Daoy (cell line): Measurements from ENCODE around the gene RERG. TPM values are rescaled to one million over a fixed set of nuclear protein-coding genes. Genes with fewer than 3 reads are reported as not detected.

Experiments
- DNase-seq: peaks from one replicate; pipeline ENCODE4 v3.0.0-alpha.2; 2015; ENCODE audit warnings: low read depth
- total RNA-seq: library from RNA; depleted of rRNA; stranded (reverse); fragments of >200 nt; shearing (Covaris generic); gene quantifications from 2 replicates; pipeline ENCODE4 v1.2.3, GENCODE V29; 2014

Gene RERG
- total RNA-seq, 1 experiment from 2014 or later = 0.40 TPM

DNA sequence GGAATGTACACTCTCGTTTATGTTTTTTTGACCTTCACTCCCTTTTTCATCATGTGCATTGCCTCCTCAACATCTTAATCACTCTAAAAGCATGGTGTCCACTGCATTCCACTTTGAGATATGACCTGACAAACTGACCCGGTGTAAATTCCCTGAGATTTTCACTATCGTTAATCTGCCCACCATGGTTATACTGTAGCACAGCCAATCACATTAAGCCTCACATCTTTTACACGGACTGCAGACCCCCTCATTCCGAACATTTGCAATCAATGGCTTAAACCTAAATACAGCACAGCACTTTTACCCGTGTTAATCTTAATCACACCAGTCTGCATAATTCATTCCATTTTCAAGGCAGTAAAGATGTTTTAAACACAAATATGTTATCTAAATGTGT, 2.4 kb downstream of the RERG start:
- DNase-seq = no peak

DNA sequence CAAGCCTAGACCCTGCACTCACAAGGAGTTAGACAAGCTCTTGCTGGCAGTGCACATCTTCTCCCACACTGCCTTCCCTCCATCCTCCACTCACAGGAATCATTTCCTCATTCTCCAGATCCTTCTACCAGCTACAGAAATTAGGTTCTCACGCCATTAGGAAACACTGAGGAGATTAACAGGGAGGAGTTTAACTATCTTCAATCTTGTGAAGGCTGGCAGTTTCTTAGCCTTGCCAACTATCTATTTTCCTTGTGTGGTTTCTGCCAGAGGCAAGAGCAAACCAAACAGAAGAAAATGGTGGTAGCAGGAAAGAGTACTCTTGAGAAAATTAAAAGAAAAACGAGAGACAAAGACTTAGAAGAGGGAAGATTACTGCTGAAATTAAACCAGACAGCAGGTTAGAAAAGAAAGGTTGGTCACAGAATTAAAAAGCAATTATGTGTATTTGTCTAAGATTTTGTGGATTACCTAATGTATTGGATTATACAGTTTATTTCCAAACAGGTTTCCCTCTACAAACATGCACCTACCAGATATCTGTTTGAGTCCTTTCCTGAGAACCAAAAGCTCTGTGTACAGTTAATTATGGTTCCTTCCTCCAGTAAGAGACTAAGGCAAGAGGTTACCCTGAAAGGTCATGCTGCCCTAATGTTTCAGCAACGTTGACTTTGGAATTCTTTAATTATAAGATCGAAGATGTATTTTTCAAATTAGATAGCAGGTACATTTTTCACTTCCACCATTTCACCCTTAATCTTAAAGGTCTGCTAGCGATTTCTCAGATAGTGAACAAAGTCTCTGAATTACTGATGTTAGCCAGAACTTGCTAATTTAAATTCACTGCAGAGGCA, 5.0 kb downstream of the RERG start:
- no peak for DNase-seq

DNA sequence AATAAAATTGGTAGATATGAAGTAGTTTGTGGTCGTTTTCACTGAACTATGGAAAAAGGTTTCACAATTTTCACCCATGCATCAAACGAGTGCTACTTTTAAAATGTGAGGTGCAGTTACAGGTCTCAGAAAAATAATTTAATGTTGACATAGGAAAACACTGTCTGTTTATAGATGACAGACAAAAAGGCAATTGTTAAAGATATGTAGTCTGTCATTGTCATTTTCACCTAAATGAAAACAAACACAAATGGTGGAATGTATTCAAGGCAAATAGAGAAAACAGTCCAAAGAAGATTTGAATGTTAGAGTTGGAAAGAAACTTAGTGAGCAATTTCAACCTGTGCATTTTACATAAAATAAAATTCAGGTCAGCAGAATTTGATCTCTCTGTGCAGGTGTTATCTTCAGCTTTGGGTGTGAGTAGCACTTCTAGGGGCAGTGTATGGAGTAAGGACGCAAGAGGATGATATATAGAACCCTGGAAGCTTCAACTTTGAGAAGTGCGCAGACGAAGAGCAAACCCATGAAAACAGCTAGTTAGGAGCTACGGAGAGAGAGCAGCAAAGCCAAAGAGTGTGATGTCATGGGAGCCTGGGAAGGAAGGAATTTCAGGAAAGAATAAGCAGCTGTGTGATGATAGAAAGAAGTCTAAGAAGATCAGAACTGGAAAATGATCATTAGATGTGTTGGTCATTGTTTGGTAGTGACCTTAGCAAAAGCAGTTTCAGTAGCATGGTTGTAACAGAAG, 6.2 kb downstream of the RERG start:
- DNase-seq = no peak

DNA sequence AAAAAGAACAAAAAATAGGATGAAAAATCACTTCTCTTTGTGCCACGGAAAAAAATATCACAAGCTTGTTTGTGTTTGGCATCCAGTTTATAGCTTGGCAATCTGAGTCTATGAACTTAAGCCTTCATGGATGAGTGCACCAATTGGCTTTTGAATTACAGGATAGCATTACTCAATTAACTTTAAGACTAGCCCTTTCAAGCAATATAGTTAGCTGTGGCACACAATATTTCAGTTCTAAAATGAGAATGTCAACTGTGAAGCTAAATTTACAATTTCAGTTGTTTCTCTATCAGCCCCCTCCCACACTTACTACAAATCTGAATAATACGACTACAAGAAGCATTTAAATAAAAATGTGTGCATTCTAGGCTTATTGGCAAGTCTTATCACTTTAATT, 8.3 kb downstream of the RERG start:
- no peak for DNase-seq

DNA sequence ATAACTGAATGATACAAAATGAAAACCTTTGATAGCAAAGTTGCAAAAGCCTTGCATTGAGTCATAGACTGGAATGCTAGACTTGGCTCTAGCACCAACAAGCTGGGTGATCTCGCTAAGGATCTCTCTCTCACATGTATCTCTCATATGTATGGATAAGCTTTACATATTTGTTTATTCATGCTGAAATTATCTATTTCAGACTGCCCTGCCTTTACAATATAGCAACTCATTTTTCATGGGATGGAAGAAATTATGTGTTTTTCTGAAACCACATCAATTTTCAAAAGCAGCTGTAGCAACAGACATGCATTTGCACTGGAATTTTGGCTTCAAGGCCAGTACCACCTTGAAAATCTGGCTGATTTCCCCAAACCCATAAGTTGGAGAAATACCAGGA, 11.4 kb downstream of the RERG start:
- DNase-seq = peak; percentile 18

DNA sequence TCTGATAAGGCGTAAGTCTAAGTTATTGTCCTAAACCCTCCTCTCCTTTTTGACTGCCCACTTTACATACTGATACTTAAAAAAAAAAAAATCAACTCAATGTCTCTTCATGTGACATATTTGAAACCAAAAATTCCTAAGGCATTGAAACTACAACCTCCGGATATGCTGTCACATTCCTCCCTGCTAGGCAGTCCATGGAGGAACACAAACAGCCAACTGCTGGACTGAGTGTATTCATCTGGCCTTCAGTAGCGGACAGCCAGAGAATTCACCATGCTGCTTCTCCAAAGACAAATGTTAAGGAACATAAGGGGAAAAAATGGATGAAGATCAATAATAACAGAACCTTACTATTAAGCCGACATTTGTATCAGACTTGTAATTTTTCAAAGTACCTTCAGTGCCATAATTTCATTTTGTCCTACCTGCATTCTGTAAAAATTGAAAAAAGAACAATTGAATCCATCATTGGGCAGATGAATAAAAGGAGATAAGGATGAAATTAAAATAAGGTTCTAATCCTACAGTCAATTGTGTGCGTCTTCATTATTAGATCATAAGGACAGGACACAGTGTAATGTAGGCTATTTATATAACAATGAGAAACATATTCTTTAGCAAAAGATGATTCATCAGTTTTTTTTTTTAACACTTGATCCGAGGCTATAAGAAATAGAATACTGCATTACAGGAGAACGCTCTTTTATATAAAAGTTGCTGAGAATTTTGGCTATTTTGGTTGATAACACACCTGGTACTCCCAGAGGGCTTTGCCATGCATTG, 12.2 kb downstream of the RERG start:
- no peak for DNase-seq

DNA sequence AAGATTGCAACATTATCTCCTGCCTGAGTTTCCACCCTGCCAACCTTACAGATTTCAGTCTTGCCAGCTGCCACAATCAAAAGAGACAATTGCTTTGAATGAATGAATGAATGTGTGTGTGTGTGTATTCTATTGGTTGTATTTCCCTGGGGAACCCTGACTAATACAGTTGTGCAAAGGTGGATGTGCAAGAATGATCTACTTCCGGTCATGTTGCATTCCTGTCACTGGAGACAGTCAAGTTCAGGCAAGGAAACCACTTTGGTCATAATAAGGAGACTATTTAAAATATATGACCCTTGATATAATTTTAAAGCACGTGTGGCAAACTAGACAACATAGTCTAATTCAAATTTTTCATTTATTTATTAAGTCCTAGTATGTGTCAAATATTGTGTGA, 13.1 kb downstream of the RERG start:
- DNase-seq = peak; percentile 17

DNA sequence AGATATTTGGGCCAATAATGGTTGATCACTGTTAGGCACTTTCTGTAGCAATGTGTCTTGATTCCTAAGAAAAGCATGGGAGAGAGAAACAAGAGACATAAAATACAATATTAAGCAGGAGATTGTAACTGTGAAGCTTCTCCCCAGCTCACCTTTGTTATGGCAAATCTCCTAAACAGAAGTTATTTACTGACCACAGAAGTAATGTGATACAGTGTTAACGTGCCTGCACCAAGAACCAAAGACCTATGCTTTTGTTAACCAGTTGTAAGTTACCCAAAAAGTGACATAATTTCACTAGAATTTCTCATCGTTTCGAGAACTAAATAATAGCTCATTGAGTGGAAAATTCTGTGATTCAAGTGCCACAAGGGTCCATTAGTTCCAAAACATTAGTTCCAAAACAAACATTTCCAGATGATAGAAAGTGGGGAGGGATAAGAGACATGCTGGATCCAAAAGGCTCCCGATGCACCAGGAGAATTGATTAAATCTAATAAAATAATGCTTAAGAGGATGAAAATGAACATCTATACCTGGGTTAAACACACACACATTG, 14.3 kb downstream of the RERG start:
- DNase-seq = no peak

DNA sequence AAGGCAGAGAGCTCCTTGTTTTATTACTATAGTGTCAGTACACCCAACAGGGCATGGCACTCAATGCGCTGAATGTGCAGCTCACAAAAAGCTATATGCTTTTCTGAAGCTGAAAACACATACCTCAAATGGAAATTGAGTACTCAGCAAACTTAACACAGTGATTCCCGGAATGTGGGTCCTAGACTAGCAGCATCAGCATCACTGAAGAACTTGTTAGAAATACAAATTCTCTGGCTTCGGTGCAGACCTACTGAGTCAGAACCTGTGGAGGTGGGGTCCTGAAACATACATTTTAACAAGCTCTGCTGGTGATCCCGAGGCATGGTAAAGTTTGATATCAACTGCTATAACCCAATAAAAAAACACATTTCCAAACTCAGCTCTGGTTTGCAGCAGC, 14.9 kb downstream of the RERG start:
- no peak for DNase-seq

DNA sequence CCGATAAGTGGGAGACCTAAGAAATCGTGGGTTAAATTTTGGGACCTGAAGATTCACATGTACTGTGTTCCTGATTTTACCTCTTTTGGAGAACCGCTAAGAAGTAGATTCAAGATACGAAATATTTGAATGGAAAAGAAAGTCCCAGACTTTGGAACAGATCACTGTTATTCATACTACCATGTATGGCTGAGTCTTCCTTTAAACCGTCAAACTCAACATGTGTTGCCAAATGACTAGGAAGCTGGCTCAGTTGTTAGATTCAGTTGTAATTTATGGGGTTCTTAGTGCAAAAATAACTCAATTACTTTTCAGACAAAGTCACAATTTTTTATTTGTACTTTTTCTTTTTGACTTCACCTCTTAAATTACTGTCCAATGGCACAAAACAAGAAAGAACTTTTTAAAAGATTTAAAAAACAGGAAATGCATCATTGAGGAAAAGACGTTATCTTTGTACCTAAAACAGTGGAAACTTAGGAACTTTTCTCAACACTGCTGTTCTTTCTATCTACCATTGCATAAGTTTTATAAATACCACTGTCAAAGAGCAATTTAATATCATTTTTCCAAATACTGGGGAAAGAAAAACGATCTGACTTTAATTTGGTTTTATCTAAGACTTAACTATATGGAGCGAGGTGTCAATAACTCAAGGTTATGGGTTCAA, 15.7 kb downstream of the RERG start:
- DNase-seq = no peak

DNA sequence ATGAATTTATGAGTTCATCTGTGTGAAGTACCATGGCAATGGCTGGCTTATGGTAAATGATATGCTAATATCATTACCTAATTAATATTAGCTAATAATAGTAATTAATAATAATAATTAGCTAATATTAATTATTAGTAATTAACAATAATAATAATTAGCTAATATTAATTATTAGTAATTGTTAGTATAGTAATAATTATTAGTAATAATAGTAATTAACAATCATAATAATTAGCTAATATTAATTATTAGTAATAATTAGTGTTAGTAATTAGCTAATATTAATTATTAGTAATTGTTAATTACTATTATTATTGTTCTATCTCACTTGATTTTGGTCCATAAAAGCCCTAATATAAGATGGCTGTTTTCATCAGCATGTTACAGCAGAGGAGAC, 19.8 kb downstream of the RERG start:
- DNase-seq = no peak

DNA sequence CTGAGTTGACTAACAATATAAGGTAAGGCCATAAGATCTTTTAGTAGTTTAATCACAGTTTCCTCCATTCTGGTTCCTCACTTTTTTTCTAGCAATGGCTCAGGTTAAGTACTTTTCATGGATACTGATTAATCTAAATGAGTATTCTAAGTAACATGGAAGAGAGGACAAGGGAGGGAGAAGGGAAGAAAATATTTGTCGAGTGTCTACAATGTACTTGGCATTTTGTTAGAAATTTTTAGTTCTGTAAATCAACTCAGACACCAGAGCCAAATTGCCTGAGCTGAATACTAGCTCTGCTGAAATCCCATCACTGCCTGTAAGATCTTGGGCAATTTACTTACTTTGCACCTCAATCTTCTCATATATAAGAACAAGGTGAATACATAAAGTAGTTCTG, 20.2 kb downstream of the RERG start:
- no peak for DNase-seq

DNA sequence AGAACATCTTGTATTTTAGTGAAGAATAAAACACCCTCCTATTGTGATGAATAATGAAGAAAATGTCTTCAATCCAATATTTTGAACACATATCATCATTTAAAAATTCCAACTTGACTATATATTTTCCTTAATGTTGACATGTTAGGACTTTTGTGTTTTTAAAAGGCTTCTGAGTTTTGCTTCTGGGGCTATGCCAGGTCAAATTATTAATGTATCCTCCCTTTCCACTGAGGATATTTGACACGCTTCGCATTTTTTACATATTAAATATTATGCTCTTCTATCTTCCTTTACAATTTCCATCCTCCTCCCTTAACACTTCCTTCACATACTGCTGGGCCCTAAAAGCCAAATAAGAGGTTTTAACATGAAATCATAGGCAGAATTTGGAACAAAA, 20.6 kb downstream of the RERG start:
- DNase-seq = no peak

DNA sequence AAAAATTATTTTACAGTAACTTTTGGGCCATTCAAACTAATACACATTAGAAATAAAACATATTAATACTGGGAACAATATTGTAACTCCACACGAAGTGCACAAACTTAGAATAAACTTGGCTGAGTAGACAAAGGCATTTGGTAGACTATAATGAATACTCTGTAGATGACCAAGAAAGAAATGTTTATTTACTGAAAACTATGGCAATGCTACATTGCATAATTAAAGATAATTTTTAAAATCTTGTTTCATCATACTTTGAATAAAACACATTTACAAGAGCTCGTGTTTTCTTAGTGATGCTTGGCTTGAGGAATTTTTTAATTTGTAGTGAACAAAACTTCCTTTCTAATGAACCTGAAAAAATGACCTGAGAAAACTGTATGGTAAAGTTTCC, 21.3 kb downstream of the RERG start:
- DNase-seq = no peak

DNA sequence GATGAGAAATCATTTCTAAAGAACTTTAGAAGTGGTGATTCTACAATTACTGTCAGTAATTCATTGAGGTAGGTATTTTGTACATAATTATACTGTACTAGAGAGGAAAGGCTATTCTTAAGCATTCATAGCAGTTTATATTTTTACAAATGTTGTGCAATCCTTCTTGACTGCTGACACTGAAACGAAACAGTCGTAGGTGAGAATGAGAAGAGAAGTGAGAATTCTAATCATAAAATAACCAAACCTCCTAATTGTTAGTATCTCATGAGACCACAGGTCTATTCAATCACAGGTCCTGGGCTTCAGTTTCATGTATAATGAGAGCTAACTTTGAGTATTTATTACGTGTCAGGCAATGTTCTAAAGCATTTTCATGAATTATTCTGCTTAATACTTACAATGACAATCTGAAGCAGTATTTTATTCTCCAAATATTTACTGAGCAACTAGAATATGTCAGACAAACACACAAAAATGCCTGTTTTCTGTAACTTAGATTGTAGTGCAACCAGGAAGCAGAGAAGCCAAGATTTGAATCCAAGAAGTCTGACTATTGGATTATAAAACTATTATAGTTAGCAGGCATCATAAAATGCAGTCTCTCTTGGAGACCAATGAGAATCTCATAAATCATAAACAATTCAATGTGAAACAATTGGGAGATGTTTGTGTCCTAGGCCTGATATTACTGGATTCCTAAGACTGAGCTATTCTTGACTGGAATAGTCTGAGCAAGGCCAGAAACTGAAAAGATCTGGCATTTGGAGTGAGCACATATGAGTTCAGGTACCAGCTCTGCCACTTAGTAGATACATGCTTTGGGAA, 24.3 kb downstream of the RERG start:
- DNase-seq = no peak

DNA sequence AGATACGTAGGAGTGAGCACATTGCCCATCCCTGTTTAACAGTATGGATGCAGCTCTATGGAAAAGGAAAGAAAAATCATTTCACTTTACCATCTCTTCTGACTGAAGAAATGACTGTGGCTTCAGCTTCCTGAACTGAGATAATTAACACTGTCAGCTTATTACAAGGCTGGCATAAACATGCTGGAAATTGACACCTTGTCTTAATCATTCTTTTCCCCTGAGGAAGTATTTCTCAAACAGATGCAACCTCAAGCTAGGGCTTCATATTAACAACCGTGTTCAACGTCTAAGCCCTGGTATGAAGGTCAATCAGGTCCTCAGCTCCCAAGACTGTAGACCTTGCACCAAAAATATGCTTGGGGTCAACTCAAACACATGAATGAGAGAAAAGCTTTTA, 25.0 kb downstream of the RERG start:
- DNase-seq = no peak

DNA sequence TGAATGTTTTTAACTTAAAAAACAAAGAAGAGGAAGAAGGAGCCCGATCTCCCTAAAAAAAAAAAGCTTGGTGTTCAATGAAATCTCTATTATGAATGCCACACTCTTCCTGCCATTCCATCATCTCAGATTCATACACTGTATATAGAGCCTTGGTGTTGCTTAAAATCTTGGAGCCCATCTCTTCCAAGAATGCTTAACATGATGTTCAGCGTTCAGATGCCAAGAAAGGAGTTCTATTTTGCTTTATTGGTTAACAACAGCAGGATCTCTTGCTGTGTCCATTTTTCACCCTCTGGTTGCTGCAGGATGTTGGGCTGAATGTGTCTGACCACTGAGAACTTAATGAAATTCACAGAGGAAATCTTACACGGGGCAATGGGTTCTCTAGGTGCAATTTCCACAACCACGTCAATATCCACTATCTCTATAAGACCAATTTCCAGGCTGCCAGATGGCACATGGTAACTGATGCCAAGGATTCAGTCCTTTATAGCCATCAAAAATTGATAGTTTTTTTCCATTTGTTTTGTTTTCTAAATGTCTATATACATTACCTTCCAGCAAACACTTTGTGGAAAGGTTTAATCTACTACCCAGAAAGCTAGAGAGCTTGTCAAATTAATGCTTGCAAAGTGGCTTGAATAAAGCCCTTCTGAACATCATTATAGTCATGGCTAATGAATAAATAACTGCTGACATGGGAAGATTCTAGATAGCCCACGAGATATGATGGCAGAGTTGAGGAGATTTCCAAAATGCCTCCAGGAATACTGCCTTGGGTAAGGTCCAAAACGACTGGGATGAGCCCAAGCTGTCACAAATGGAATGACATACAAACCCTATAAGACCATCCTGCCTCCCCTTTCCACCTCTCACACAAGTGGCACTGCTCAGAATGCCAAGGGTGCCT, 26.5 kb downstream of the RERG start:
- DNase-seq = no peak

DNA sequence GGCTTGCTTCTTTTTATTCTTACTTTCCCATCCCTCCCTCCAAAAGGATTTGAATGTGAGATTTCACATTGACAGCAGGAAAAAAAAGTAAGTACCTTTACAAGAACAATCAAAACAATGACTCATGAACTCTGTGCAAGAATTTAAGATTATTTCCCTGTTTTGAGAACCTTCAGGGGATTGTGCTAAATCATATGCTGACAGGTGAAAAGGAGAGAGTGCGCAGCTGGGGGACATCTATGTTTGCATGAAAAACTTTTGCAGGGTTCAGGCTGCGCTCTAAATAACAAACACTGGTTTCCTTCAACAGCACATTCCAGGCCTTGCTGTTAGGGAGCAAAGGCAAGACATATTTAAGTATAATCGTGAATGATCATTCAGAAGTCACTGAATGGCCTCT, 27.3 kb downstream of the RERG start:
- DNase-seq = no peak

DNA sequence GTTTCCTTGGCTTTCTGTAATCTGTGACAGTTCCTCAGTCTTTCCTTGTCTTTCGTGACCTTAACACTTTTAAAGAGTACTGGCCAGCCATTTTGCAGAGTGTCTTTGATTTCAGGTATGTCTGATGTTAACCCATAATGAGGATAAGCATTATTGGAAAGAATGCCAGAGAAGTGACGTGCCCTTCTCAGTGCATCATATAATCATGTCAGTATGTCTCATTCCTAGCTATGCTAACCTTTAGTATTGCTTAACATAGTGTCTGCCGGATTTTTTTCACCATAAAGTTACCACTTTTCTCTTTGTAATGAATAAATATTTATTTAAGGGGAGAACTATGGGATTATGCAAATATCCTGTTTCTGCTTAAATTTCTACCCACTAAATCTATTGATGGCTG, 28.5 kb downstream of the RERG start:
- DNase-seq = no peak

DNA sequence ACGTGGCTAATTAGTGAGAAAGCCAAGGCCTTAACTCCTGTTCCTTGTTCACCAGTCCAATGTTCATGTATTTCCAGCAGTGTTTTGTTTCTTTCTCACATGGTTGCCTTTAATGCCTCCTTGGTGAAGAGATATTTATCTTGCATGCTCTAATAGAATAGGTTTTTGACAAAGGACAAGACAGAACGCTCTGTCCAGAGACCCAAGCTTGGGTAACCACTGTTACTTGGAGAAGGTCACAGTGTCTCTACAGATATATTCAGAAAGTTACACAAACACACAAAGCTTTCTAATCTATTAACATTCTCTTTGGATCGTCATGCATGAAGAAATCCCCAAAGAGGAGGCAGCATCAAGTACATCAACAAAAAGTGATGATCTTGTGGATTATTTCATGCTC, 33.1 kb downstream of the RERG start:
- DNase-seq = no peak
